ENCODE measurements around the gene RBFOX2. TPM values are rescaled to one million over a fixed set of nuclear protein-coding genes. Genes with fewer than 3 reads are reported as not detected.

Gene RBFOX2
- total and polyA plus RNA-seq, 2 donors (not counting 1 experiment from before 2014, with no cell fraction given): 173 to 190 TPM

GRCh38 chr22:35977136-35977535, 51.5 kb downstream of the RBFOX2 start:
- Histone ChIP-seq H3K9me3 (ENCODE audit: control insufficient read depth, insufficient read depth, low read depth, low read length) (no peaks in the 10 kb centered on the region), H3K27me3 (ENCODE audit: control insufficient read depth, insufficient read depth, low read length) (no peaks in the 10 kb centered on the region), H2AFZ (ENCODE audit: low read length) (no peak overlapping the region), H4K20me1 (ENCODE audit: control insufficient read depth, extremely low read depth, insufficient read depth, low read length) (no peaks in the 10 kb centered on the region), H3K4me3 (replicated peaks in 1 of 4; ENCODE audit: control extremely low read depth in 1 of 4, insufficient read depth in 1 of 4, low read depth in 3 of 4, low read length in 4 of 4) (no peak overlapping the region), H3K9ac (ENCODE audit: insufficient read depth, low read length) (no peak overlapping the region), H3K79me2 (ENCODE audit: control insufficient read depth, insufficient read depth, low read length) (peaks cover 62% of the 10 kb centered on the region), H3K4me2 (ENCODE audit: extremely low read depth, insufficient read depth, low read length) (no peak overlapping the region), H3K27ac (ENCODE audit: insufficient read depth, low read length) (no peak overlapping the region), H3K36me3 (ENCODE audit: control insufficient read depth, insufficient read depth, low read length) (no peaks in the 10 kb centered on the region), H3K4me1 (ENCODE audit: control insufficient read depth, extremely low read depth, insufficient read depth, low read length) (peaks cover 28% of the 10 kb centered on the region)
- peak in 1 of 2 donors; percentile 92 for DNase-seq (ENCODE audit: low read depth in 2 of 2)
- TF ChIP-seq EZH2 (IDR thresholded peaks at IDR 0.05; ENCODE audit: low read length, missing control alignments): no peak

GRCh38 chr22:35973388-35973787, 55.2 kb downstream of the RBFOX2 start:
- Histone ChIP-seq H3K27me3 (ENCODE audit: control insufficient read depth, insufficient read depth, low read length) (no peaks in the 10 kb centered on the region), H3K27ac (ENCODE audit: insufficient read depth, low read length) (peak overlapping the region; percentile 40), H3K4me1 (ENCODE audit: control insufficient read depth, extremely low read depth, insufficient read depth, low read length) (peaks cover 37% of the 10 kb centered on the region), H3K4me2 (ENCODE audit: extremely low read depth, insufficient read depth, low read length) (no peak overlapping the region), H3K4me3 (replicated peaks in 1 of 4; ENCODE audit: control extremely low read depth in 1 of 4, insufficient read depth in 1 of 4, low read depth in 3 of 4, low read length in 4 of 4) (no peak overlapping the region), H4K20me1 (ENCODE audit: control insufficient read depth, extremely low read depth, insufficient read depth, low read length) (no peaks in the 10 kb centered on the region), H2AFZ (ENCODE audit: low read length) (no peak overlapping the region), H3K36me3 (ENCODE audit: control insufficient read depth, insufficient read depth, low read length) (no peaks in the 10 kb centered on the region), H3K79me2 (ENCODE audit: control insufficient read depth, insufficient read depth, low read length) (peaks cover 55% of the 10 kb centered on the region), H3K9ac (ENCODE audit: insufficient read depth, low read length) (no peak overlapping the region), H3K9me3 (ENCODE audit: control insufficient read depth, insufficient read depth, low read depth, low read length) (no peaks in the 10 kb centered on the region)
- peak in 1 of 2 donors; percentile 33 for DNase-seq (ENCODE audit: low read depth in 2 of 2)
- TF ChIP-seq CTCF (conservative IDR thresholded peaks at IDR 0.05 in 1 of 2, IDR thresholded peaks at IDR 0.05 in 1 of 2; ENCODE audit: low read depth in 1 of 2, low read length in 2 of 2): no peak
- TF ChIP-seq EZH2 (IDR thresholded peaks at IDR 0.05; ENCODE audit: low read length, missing control alignments): no peak

GRCh38 chr22:35972559-35972958, 56.1 kb downstream of the RBFOX2 start:
- peak overlapping the region; percentile 46 for H3K27ac ChIP-seq (ENCODE audit: insufficient read depth, low read length)
- TF ChIP-seq EZH2 (IDR thresholded peaks at IDR 0.05; ENCODE audit: low read length, missing control alignments) (no peak), CTCF (conservative IDR thresholded peaks at IDR 0.05 in 1 of 2, IDR thresholded peaks at IDR 0.05 in 1 of 2; ENCODE audit: low read depth in 1 of 2, low read length in 2 of 2) (no peak)
- H3K79me2 ChIP-seq (ENCODE audit: control insufficient read depth, insufficient read depth, low read length): peaks cover 54% of the 10 kb centered on the region
- peak overlapping the region; percentile 72 for H3K4me2 ChIP-seq (ENCODE audit: extremely low read depth, insufficient read depth, low read length)
- no peak overlapping the region for H3K4me3 ChIP-seq (replicated peaks in 1 of 4; ENCODE audit: control extremely low read depth in 1 of 4, insufficient read depth in 1 of 4, low read depth in 3 of 4, low read length in 4 of 4)
- no peak overlapping the region for H2AFZ ChIP-seq (ENCODE audit: low read length)
- H3K27me3 ChIP-seq (ENCODE audit: control insufficient read depth, insufficient read depth, low read length): no peaks in the 10 kb centered on the region
- H4K20me1 ChIP-seq (ENCODE audit: control insufficient read depth, extremely low read depth, insufficient read depth, low read length): no peaks in the 10 kb centered on the region
- H3K4me1 ChIP-seq (ENCODE audit: control insufficient read depth, extremely low read depth, insufficient read depth, low read length): peaks cover 39% of the 10 kb centered on the region
- DNase-seq (ENCODE audit: low read depth in 2 of 2): peak in 1 of 2 donors; percentile 24
- no peaks in the 10 kb centered on the region for H3K9me3 ChIP-seq (ENCODE audit: control insufficient read depth, insufficient read depth, low read depth, low read length)
- no peaks in the 10 kb centered on the region for H3K36me3 ChIP-seq (ENCODE audit: control insufficient read depth, insufficient read depth, low read length)
- no peak overlapping the region for H3K9ac ChIP-seq (ENCODE audit: insufficient read depth, low read length)

Data from fibroblast of lung (primary cell).